HEK293 (cell line): Measurements from ENCODE around the gene CEP76.

Experiments used
- FEZF1 ChIP-seq: fragments of 450-650 bp; formaldehyde crosslinking; IDR thresholded peaks from 2 replicates; pipeline ENCODE4 v1.5.1; 2016; ENCODE audit warnings: missing biosample characterization, missing genetic modification characterization
- GLI4 ChIP-seq: fragments of 450-650 bp; formaldehyde crosslinking; IDR thresholded peaks from 2 replicates; pipeline ENCODE4 v1.5.1; 2016; ENCODE audit warnings: missing biosample characterization, missing genetic modification characterization
- GLIS1 ChIP-seq: fragments of 450-650 bp; formaldehyde crosslinking; IDR thresholded peaks from 2 replicates; pipeline ENCODE4 v1.5.1; 2016; ENCODE audit warnings: missing biosample characterization, missing genetic modification characterization
- KLF7 ChIP-seq: fragments of 450-650 bp; formaldehyde crosslinking; IDR thresholded peaks from 2 replicates; pipeline ENCODE4 v1.5.1; 2016; ENCODE audit warnings: missing biosample characterization, missing genetic modification characterization, borderline replicate concordance
- MEIS1 ChIP-seq: sonication (generic); formaldehyde crosslinking; IDR thresholded peaks from 2 replicates; pipeline ENCODE4 v1.8.1; 2022; ENCODE audit warnings: missing genetic modification reagents, mild to moderate bottlenecking, borderline replicate concordance
- MYNN ChIP-seq: fragments of 450-650 bp; formaldehyde crosslinking; IDR thresholded peaks from 2 replicates; pipeline ENCODE4 v1.5.1; 2016; ENCODE audit warnings: missing biosample characterization, missing genetic modification characterization, borderline replicate concordance
- RBAK ChIP-seq: fragments of 450-650 bp; formaldehyde crosslinking; IDR thresholded peaks from 2 replicates; pipeline ENCODE4 v1.5.1; 2016; ENCODE audit warnings: missing biosample characterization, missing genetic modification characterization
- YY1 ChIP-seq: fragments of 450-650 bp; formaldehyde crosslinking; IDR thresholded peaks from 2 replicates; pipeline ENCODE4 v1.5.1; 2018; ENCODE audit warnings: missing biosample characterization, missing genetic modification characterization
- ZIC2 ChIP-seq: fragments of 450-650 bp; formaldehyde crosslinking; IDR thresholded peaks from 2 replicates; pipeline ENCODE4 v1.5.1; 2016; ENCODE audit warnings: missing biosample characterization, missing genetic modification characterization
- ZNF10 ChIP-seq: fragments of 450-650 bp; formaldehyde crosslinking; IDR thresholded peaks from 2 replicates; pipeline ENCODE4 v1.5.1; 2017; ENCODE audit warnings: missing biosample characterization, missing genetic modification characterization
- ZNF16 ChIP-seq: fragments of 450-650 bp; formaldehyde crosslinking; IDR thresholded peaks from 2 replicates; pipeline ENCODE4 v1.5.1; 2016; ENCODE audit warnings: low read depth, missing biosample characterization, missing genetic modification characterization
- ZNF175 ChIP-seq: fragments of 450-650 bp; formaldehyde crosslinking; IDR thresholded peaks from 2 replicates; pipeline ENCODE4 v1.5.1; 2016; ENCODE audit warnings: missing biosample characterization, missing genetic modification characterization
- ZNF239 ChIP-seq: fragments of 450-650 bp; formaldehyde crosslinking; IDR thresholded peaks from 2 replicates; pipeline ENCODE4 v1.5.1; 2016; ENCODE audit warnings: missing biosample characterization, missing genetic modification characterization
- ZNF274 ChIP-seq, 2 experiments: fragments of 200-500 bp in 1 of 2; fragments of 450-650 bp in 1 of 2; sonication (Bioruptor generic) in 1 of 2; formaldehyde crosslinking in 1 of 2; IDR thresholded peaks; 2 replicates each; pipeline versions ENCODE4 v1.5.1 to v1.6.1; 2014 to 2016; ENCODE audit warnings: borderline replicate concordance in 1 of 2, inconsistent platforms in 1 of 2, low read length in 1 of 2, missing biosample characterization in 1 of 2, missing genetic modification characterization in 1 of 2
- ZNF350 ChIP-seq: fragments of 450-650 bp; formaldehyde crosslinking; IDR thresholded peaks from 2 replicates; pipeline ENCODE4 v1.5.0; 2017; ENCODE audit warnings: missing biosample characterization, mild to moderate bottlenecking, missing genetic modification characterization
- ZNF366 ChIP-seq: fragments of 450-650 bp; formaldehyde crosslinking; conservative IDR thresholded peaks from 2 replicates; pipeline ENCODE4 v1.5.1; 2016; ENCODE audit warnings: missing biosample characterization, missing genetic modification characterization
- ZNF394 ChIP-seq: fragments of 450-650 bp; formaldehyde crosslinking; IDR thresholded peaks from 2 replicates; pipeline ENCODE4 v1.5.1; 2016; ENCODE audit warnings: missing biosample characterization, missing genetic modification characterization, mild to moderate bottlenecking, moderate library complexity, borderline replicate concordance
- ZNF473 ChIP-seq: fragments of 450-650 bp; formaldehyde crosslinking; IDR thresholded peaks from 2 replicates; pipeline ENCODE4 v1.5.1; 2017; ENCODE audit warnings: missing biosample characterization, missing genetic modification characterization
- ZNF501 ChIP-seq: fragments of 450-650 bp; formaldehyde crosslinking; IDR thresholded peaks from 2 replicates; pipeline ENCODE4 v1.5.1; 2016; ENCODE audit warnings: missing biosample characterization, missing genetic modification characterization
- ZNF600 ChIP-seq: fragments of 450-650 bp; formaldehyde crosslinking; IDR thresholded peaks from 2 replicates; pipeline ENCODE4 v1.5.1; 2016; ENCODE audit warnings: missing biosample characterization, missing genetic modification characterization
- ZNF623 ChIP-seq: fragments of 450-650 bp; formaldehyde crosslinking; IDR thresholded peaks from 2 replicates; pipeline ENCODE4 v1.5.1; 2016; ENCODE audit warnings: missing biosample characterization, missing genetic modification characterization
- ZNF629 ChIP-seq: fragments of 450-650 bp; formaldehyde crosslinking; IDR thresholded peaks from 2 replicates; pipeline ENCODE4 v1.5.1; 2017; ENCODE audit warnings: missing biosample characterization, missing genetic modification characterization
- ZNF701 ChIP-seq: fragments of 450-650 bp; formaldehyde crosslinking; IDR thresholded peaks from 2 replicates; pipeline ENCODE4 v1.5.1; 2016; ENCODE audit warnings: missing biosample characterization, missing genetic modification characterization
- ZNF843 ChIP-seq: fragments of 450-650 bp; formaldehyde crosslinking; IDR thresholded peaks from 2 replicates; pipeline ENCODE4 v1.5.1; 2016; ENCODE audit warnings: missing biosample characterization, missing genetic modification characterization
- TF ChIP-seq, protein P1 (sequence below): fragments of 450-650 bp; formaldehyde crosslinking; IDR thresholded peaks from 2 replicates; pipeline ENCODE4 v1.5.0; 2017; ENCODE audit warnings: missing biosample characterization, missing genetic modification characterization, borderline replicate concordance
- TF ChIP-seq, protein P2 (sequence below): fragments of 450-650 bp; formaldehyde crosslinking; IDR thresholded peaks from 2 replicates; pipeline ENCODE4 v1.5.1; 2016; ENCODE audit warnings: missing biosample characterization, missing genetic modification characterization
- TF ChIP-seq, protein P3 (sequence below): fragments of 450-650 bp; formaldehyde crosslinking; IDR thresholded peaks from 2 replicates; pipeline ENCODE4 v1.5.1; 2016; ENCODE audit warnings: missing biosample characterization, missing genetic modification characterization, low read depth
- TF ChIP-seq, protein P4 (sequence below): fragments of 450-650 bp; formaldehyde crosslinking; IDR thresholded peaks from 2 replicates; pipeline ENCODE4 v1.5.1; 2016; ENCODE audit warnings: missing biosample characterization, missing genetic modification characterization
- TF ChIP-seq, protein P5 (sequence below): fragments of 450-650 bp; formaldehyde crosslinking; IDR thresholded peaks from 2 replicates; pipeline ENCODE4 v1.5.1; 2016; ENCODE audit warnings: missing biosample characterization, missing genetic modification characterization

CEP76 gene

DNA sequence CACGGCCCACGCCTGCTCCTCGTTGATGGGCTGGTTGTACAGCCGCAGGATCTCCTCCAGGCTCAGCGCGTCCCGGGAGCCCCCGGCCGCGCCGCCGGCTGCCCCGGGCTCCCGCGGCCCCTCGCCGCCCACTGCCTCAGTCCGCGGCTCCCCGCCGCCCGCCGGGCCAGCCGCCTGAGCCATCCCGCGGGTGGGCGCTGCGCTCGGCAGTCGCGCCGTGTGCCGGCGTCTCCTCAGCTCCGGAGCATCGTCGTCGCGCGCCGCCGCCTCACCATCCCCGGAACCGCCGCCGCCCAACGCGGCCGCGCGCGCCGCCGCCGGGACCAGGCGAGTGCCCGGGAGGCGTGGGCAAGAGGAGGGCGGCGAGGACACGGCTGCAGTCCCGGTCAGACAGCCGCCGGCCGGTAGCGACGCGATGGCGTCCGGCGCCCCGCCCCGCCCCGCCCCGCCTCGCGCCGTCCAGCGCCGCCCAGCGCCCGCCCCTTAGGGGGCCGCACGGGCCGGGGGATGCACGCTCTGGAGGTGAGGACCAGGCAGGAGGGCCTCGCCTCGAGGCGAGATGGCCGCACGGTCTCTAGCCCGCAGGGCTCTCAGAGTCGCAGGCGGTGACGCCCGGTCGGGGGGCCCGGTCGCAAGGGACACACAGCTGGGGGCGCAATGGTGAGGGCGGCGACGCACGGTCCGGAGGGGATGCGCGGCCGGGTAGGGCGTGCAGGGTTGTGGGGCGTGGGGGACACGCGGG is 44.7 kb downstream of the CEP76 start, which contains the start of gene SPIRE1 (continued):
- TF ChIP-seq ZNF350 (tag by site-specific recombination) (no peak), YY1 (peak; percentile 63; the same call in 1 of the 2 replicates), ZNF366 (no peak), KLF7 (tag by site-specific recombination) (peak; percentile 57; the same call in 1 of the 2 replicates), ZNF623 (tag by site-specific recombination) (no peak), ZNF175 (tag by site-specific recombination) (no peak), GLI4 (no peak), RBAK (no peak), MYNN (tag by site-specific recombination) (no peak), FEZF1 (tag by site-specific recombination) (no peak), ZNF239 (no peak), ZNF501 (tag by site-specific recombination) (peak; percentile 42; the same call in 1 of the 2 replicates), ZNF274 (IDR thresholded peaks at IDR 0.05; ENCODE audit: low read length) (no peak), ZNF274 (tag by site-specific recombination; IDR thresholded peaks at IDR 0.05; ENCODE audit: borderline replicate concordance) (no peak), ZNF16 (tag by site-specific recombination) (no peak), GLIS1 (tag by site-specific recombination) (peak; percentile 94), ZNF473 (no peak), ZNF394 (tag by site-specific recombination) (no peak), ZNF701 (tag by site-specific recombination) (no peak), ZIC2 (peak; percentile 90), ZNF629 (tag by site-specific recombination) (no peak), MEIS1 (CRISPR knock-in tag) (no peak), ZNF10 (tag by site-specific recombination) (no peak), ZNF843 (tag by site-specific recombination) (no peak), ZNF600 (0 out of 2 replicates have a peak, but pooled peaks have one; percentile 23)
- TF ChIP-seq, protein P1, sequence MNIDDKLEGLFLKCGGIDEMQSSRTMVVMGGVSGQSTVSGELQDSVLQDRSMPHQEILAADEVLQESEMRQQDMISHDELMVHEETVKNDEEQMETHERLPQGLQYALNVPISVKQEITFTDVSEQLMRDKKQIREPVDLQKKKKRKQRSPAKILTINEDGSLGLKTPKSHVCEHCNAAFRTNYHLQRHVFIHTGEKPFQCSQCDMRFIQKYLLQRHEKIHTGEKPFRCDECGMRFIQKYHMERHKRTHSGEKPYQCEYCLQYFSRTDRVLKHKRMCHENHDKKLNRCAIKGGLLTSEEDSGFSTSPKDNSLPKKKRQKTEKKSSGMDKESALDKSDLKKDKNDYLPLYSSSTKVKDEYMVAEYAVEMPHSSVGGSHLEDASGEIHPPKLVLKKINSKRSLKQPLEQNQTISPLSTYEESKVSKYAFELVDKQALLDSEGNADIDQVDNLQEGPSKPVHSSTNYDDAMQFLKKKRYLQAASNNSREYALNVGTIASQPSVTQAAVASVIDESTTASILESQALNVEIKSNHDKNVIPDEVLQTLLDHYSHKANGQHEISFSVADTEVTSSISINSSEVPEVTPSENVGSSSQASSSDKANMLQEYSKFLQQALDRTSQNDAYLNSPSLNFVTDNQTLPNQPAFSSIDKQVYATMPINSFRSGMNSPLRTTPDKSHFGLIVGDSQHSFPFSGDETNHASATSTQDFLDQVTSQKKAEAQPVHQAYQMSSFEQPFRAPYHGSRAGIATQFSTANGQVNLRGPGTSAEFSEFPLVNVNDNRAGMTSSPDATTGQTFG (tag by site-specific recombination): no peak
- TF ChIP-seq, protein P2, sequence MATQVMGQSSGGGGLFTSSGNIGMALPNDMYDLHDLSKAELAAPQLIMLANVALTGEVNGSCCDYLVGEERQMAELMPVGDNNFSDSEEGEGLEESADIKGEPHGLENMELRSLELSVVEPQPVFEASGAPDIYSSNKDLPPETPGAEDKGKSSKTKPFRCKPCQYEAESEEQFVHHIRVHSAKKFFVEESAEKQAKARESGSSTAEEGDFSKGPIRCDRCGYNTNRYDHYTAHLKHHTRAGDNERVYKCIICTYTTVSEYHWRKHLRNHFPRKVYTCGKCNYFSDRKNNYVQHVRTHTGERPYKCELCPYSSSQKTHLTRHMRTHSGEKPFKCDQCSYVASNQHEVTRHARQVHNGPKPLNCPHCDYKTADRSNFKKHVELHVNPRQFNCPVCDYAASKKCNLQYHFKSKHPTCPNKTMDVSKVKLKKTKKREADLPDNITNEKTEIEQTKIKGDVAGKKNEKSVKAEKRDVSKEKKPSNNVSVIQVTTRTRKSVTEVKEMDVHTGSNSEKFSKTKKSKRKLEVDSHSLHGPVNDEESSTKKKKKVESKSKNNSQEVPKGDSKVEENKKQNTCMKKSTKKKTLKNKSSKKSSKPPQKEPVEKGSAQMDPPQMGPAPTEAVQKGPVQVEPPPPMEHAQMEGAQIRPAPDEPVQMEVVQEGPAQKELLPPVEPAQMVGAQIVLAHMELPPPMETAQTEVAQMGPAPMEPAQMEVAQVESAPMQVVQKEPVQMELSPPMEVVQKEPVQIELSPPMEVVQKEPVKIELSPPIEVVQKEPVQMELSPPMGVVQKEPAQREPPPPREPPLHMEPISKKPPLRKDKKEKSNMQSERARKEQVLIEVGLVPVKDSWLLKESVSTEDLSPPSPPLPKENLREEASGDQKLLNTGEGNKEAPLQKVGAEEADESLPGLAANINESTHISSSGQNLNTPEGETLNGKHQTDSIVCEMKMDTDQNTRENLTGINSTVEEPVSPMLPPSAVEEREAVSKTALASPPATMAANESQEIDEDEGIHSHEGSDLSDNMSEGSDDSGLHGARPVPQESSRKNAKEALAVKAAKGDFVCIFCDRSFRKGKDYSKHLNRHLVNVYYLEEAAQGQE: no peak
- TF ChIP-seq, protein P3, sequence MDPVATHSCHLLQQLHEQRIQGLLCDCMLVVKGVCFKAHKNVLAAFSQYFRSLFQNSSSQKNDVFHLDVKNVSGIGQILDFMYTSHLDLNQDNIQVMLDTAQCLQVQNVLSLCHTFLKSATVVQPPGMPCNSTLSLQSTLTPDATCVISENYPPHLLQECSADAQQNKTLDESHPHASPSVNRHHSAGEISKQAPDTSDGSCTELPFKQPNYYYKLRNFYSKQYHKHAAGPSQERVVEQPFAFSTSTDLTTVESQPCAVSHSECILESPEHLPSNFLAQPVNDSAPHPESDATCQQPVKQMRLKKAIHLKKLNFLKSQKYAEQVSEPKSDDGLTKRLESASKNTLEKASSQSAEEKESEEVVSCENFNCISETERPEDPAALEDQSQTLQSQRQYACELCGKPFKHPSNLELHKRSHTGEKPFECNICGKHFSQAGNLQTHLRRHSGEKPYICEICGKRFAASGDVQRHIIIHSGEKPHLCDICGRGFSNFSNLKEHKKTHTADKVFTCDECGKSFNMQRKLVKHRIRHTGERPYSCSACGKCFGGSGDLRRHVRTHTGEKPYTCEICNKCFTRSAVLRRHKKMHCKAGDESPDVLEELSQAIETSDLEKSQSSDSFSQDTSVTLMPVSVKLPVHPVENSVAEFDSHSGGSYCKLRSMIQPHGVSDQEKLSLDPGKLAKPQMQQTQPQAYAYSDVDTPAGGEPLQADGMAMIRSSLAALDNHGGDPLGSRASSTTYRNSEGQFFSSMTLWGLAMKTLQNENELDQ (tag by site-specific recombination): no peak
- TF ChIP-seq, protein P4, sequence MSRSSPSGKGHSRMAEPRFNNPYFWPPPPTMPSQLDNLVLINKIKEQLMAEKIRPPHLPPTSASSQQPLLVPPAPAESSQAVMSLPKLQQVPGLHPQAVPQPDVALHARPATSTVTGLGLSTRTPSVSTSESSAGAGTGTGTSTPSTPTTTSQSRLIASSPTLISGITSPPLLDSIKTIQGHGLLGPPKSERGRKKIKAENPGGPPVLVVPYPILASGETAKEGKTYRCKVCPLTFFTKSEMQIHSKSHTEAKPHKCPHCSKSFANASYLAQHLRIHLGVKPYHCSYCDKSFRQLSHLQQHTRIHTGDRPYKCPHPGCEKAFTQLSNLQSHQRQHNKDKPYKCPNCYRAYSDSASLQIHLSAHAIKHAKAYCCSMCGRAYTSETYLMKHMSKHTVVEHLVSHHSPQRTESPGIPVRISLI (tag by site-specific recombination): no peak
- TF ChIP-seq, protein P5, sequence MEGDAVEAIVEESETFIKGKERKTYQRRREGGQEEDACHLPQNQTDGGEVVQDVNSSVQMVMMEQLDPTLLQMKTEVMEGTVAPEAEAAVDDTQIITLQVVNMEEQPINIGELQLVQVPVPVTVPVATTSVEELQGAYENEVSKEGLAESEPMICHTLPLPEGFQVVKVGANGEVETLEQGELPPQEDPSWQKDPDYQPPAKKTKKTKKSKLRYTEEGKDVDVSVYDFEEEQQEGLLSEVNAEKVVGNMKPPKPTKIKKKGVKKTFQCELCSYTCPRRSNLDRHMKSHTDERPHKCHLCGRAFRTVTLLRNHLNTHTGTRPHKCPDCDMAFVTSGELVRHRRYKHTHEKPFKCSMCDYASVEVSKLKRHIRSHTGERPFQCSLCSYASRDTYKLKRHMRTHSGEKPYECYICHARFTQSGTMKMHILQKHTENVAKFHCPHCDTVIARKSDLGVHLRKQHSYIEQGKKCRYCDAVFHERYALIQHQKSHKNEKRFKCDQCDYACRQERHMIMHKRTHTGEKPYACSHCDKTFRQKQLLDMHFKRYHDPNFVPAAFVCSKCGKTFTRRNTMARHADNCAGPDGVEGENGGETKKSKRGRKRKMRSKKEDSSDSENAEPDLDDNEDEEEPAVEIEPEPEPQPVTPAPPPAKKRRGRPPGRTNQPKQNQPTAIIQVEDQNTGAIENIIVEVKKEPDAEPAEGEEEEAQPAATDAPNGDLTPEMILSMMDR: peak; percentile 59
